Transverse colon (tissue), 4 donors: Measurements from ENCODE around the gene EPB41L1.

Experiments
- CTCF ChIP-seq, 5 experiments: fragments of 200-600 bp in 3 of 5; fragments of 450-650 bp in 2 of 5; sonication (generic) in 3 of 5; IDR thresholded peaks; 1 replicate in 2 of 5; 2 replicates in 3 of 5; pipeline ENCODE4 v1.5.1; 2016 to 2017; ENCODE audit warnings: antibody characterized with exemption in 5 of 5, inconsistent platforms in 3 of 5, mild to moderate bottlenecking in 2 of 5, moderate library complexity in 1 of 5
- EP300 ChIP-seq: sonication (generic); formaldehyde crosslinking; IDR thresholded peaks from one replicate; pipeline ENCODE4 v1.6.1; 2017; ENCODE audit warnings: antibody characterized with exemption, low read depth
- POLR2A ChIP-seq: fragments of 450-650 bp; IDR thresholded peaks from one replicate; pipeline ENCODE4 v1.6.1; 2016; ENCODE audit warnings: antibody characterized with exemption, mild to moderate bottlenecking, moderate library complexity
- POLR2AphosphoS5 ChIP-seq, 3 donors: sonication (generic); formaldehyde crosslinking; IDR thresholded peaks; one replicate each; pipeline ENCODE4 v1.6.1; 2016; ENCODE audit warnings: antibody characterized with exemption in 3 of 3

GRCh38 chr20:36274181-36274841, 119.8 kb downstream of the EPB41L1 start:
- TF ChIP-seq CTCF (IDR thresholded peaks at IDR 0.05) (no peak), POLR2AphosphoS5 (IDR thresholded peaks at IDR 0.05) (no peak), EP300 (no peak), POLR2A (no peak)
